Lower leg skin (tissue), 3 donors: ENCODE measurements around the gene NOD1.

Source experiments
- CTCF ChIP-seq, 3 donors: fragments of 450-650 bp; IDR thresholded peaks; one replicate each; pipeline ENCODE4 v1.5.1; 2016; ENCODE audit warnings: antibody characterized with exemption in 3 of 3, mild to moderate bottlenecking in 3 of 3, moderate library complexity in 2 of 3
- POLR2A ChIP-seq, 2 donors: fragments of 450-650 bp; IDR thresholded peaks; one replicate each; pipeline ENCODE4 v1.6.1; 2016 to 2017; ENCODE audit warnings: antibody characterized with exemption in 2 of 2, mild to moderate bottlenecking in 1 of 2, moderate library complexity in 1 of 2

GRCh38 chr7:30505174-30505697 lies 26.7 kb upstream of the NOD1 start:
- TF ChIP-seq CTCF (IDR thresholded peaks at IDR 0.05) (no peak), POLR2A (IDR thresholded peaks at IDR 0.05) (no peak)
